AG10803 (cell line): Measurements from ENCODE around the gene CTTNBP2NL.
"Not testable (repeated sequence)": the region's sequence is repeated elsewhere in the genome, so short reads cannot be mapped to it uniquely, and the experiment has no call there.

Source experiments
- DNase-seq: peaks from one replicate; pipeline ENCODE4 v3.0.0; 2010; ENCODE audit warnings: low read depth
- H3K4me3 ChIP-seq: 2 replicates; pipeline ENCODE4 v1.5.1; 2011; ENCODE audit warnings: mild to moderate bottlenecking, low read length, control low read depth
- TF ChIP-seq, protein P1 (sequence below): conservative IDR thresholded peaks from 2 replicates; pipeline ENCODE4 v1.5.1; 2011; ENCODE audit warnings: mild to moderate bottlenecking, low read length, control low read depth, inconsistent platforms

The CTTNBP2NL gene

DNA sequence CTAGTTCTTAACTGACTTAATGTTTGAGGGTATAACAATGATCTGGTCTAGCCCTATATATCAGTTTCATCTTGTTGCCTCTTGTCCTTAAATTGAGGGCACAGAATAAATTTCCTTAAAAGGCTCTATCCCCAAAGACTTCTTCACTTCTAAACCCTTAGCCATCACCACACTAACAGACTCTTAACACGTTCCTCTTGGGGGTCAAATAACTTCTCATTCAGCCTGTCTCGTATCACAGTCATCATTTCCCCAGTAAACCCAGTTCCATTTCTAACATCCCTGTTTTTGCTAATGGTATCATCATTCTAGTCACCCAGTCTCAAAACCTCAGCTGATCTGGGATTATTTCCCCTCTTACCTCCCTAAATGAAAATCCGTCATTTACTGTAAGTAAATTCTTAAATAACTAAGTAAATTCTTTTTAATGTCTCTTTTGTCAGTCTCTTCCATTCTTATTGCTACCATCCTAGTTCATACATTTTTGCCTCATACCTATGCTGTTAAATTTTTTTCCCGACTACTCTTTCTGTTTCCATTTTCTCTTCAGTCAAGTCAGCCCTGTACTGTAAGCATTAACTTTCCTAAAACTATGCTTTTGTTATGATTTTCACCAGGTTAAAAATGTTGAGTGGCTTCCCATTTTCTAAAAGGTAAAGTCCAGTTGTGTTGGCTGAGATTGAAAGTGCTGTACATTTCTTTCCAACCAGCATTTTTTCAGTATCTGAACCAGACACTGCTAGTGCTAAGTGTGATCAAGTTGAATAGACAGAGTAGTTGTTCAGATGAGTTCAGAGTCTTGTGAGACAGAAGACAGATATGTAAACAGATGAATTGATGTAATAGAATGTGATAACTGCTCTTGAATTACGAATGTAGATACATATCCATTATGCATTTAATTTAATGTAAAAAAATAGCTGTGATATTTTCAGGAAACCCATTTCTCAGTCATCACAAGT lies 6.9 kb downstream of the CTTNBP2NL start:
- TF ChIP-seq, protein P1, sequence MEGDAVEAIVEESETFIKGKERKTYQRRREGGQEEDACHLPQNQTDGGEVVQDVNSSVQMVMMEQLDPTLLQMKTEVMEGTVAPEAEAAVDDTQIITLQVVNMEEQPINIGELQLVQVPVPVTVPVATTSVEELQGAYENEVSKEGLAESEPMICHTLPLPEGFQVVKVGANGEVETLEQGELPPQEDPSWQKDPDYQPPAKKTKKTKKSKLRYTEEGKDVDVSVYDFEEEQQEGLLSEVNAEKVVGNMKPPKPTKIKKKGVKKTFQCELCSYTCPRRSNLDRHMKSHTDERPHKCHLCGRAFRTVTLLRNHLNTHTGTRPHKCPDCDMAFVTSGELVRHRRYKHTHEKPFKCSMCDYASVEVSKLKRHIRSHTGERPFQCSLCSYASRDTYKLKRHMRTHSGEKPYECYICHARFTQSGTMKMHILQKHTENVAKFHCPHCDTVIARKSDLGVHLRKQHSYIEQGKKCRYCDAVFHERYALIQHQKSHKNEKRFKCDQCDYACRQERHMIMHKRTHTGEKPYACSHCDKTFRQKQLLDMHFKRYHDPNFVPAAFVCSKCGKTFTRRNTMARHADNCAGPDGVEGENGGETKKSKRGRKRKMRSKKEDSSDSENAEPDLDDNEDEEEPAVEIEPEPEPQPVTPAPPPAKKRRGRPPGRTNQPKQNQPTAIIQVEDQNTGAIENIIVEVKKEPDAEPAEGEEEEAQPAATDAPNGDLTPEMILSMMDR, result no peak
- no peak overlapping the region for H3K4me3 ChIP-seq
- DNase-seq, result peak; percentile 40

DNA sequence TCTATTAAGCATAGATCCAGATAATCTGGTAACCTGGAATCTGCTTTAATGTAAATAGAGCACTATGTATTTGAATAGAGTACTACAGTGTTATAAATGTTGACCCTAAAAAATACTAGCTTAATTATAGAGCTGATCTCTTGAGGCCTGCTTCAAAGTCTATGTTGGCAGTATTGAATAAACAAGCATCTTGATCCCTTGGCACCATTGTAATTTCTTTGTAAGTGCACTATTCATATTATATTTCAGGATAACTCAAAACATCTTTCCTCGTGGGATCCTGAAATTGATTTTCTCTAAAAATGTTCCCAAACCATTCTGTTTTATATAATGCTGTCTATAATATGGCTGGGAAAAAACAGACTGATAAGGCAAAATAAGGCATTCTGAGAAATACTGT lies 10.8 kb downstream of the CTTNBP2NL start:
- DNase-seq, result no peak
- TF ChIP-seq, protein P1, result no peak

DNA sequence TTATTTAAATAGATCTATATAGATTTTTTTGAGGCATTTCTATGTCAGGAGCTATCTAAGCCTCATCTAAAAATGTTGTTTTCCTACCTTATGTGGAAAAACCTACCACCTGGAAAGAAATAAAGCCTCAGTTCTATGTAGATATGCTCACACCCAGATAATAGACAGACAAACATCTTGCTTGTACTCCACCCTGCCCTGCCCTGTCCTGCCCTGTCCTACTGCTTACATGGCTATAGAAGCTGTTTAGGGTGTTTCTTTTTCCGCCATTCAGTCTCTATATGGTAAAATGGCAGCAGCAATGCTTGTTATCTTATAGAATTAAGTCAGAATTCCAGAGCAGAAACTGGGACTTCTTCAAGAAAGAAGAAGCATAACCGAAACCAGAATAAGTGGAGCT lies 13.4 kb downstream of the CTTNBP2NL start:
- no peak for DNase-seq
- no peak overlapping the region for H3K4me3 ChIP-seq
- TF ChIP-seq, protein P1, result no peak

More for the DNA sequence above, 10.8 kb downstream of the CTTNBP2NL start:
- H3K4me3 ChIP-seq, result no peak overlapping the region

DNA sequence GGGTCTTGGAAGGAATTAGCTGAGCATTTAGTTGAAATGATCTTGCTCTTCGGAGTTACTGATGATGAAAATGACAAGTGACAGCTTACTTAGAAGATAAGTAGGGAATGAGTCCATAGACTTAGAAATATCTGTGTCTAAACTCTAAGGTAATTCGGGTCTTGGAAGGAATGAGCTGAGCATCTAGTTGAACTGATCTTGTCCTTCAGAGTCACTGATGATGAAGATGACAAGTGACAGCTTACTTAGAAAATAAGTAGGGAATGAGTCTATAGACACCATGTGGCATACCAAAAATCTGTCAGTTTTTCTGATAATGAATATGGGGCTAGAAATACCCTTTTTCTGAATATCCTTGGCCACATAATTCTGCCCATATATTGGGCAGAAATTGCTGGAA lies 14.7 kb downstream of the CTTNBP2NL start:
- no peak for DNase-seq
- TF ChIP-seq, protein P1, result no peak
- no peak overlapping the region for H3K4me3 ChIP-seq

DNA sequence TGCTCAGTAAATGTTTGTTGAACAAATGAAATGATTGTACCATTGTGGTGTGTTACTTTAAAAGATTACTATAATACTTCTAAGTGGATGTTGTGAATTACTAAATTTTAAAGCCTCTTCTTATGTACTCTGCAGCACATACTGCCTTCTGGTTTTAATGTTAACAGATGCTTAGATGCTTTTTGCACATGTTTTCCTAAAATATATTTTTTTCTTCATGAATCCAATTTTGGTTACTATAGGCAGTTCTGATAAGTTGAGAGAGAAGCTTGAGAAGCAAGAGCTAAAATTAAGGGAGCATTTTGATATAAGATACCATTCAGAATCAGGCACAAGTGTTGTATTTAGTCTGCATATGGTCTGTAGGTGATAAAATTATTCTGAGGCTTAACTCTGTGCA lies 21.3 kb downstream of the CTTNBP2NL start:
- H3K4me3 ChIP-seq, result no peak overlapping the region
- TF ChIP-seq, protein P1, result no peak
- DNase-seq, result no peak

DNA sequence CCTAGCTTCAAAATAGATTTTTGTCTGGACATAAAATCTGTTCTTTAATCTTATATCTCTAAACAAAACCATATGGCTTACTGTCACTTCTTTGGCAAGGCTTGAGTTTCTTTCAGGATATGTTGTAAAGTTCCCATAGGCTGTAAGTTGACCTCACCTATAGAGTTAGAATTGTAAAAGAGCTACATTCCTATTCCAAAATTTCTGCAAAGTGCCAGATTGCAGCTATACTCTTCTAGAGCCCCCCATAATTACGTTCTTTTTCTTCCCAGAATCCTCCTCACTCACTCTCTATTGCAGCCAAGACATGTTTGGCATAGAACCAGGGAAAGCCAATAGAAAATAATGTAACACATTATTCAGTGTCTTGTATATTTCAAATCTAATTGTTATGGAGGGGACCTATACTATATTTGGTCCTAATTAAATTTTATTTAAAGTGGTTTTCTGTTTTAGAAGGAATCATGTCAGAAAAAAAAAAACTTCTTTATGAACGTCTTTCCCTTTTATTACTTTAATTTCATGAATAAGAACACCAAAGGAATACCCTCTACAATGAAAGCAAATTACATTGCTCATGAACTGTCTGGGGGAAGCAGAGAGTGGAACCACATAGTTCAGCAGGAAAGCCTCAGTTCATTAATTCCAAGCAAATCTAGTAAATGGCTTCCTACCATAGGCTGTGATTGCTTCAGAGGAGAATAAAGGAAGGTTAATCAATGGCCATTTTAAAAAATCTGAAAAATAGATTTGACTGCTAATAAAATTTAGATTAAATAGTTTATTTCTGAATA lies 22.3 kb downstream of the CTTNBP2NL start:
- no peak for DNase-seq
- no peak overlapping the region for H3K4me3 ChIP-seq
- TF ChIP-seq, protein P1, result no peak

DNA sequence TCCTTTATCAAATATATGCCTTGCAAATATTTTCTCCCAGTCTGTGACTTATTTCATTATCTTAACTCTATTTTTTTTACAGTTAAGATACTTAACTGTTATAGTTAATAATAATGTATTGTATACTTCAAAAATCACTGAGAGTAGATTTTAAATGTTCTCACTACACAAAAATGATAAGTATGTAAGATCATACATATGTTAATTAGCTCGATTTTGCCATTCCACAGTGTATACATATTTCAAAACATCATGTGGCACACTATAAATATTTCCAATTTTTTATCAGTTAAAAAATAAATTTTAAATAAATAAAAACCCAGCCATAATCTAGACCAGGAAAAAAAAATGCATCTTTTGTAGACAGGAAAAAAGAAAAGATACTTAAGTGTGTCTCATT lies 27.2 kb downstream of the CTTNBP2NL start:
- TF ChIP-seq, protein P1, result no peak
- DNase-seq, result no peak

DNA sequence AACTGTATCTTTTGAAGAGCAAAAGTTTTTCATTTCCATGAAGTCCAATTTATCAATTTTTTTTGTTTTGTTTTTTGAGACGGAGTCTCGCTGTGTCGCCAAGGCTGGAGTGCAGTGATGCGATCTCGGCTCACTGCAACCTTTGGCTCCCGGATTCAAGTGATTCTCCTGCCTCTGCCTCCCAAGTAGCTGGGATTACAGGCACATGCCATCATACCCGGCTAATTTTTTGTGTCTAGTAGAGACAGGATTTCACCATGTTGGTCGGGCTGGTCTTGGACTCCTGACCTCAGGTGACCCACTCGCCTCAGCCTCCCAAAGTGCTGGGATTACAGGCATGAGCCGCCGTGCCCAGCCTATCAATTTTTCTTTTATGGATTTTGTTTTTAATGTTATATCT lies 27.7 kb downstream of the CTTNBP2NL start:
- not testable (repeated sequence) for H3K4me3 ChIP-seq, DNase-seq

More for the DNA sequence above, 27.2 kb downstream of the CTTNBP2NL start:
- H3K4me3 ChIP-seq, result no peak overlapping the region
